Stimulated activated CD4-positive, alpha-beta T cell treated with anti-CD3 and anti-CD28 coated beads, TNF-alpha, amount 100 ng/mL, for 24 hours (primary cell): ENCODE results near the gene ENO2.
A peak's percentile ranks its signal among the peaks of the same experiment; 100 is the strongest.

Experiments used
- DNase-seq, 3 experiments: peaks; one replicate each; pipeline ENCODE4 v3.0.0-alpha.2; 2020; ENCODE audit warnings: low read depth in 3 of 3

ENO2 gene

GRCh38 chr12:6912164-6912935 is 2.0 kb upstream of the ENO2 start:
- no peak for DNase-seq

- DNase-seq: peak in 1 of 3 experiments; percentile 47
Observed at GRCh38 chr12:6914947-6915788, 788 bp downstream of the ENO2 start.

- DNase-seq: no peak
Observed at GRCh38 chr12:6915789-6916285, 1.5 kb downstream of the ENO2 start.

DNA sequence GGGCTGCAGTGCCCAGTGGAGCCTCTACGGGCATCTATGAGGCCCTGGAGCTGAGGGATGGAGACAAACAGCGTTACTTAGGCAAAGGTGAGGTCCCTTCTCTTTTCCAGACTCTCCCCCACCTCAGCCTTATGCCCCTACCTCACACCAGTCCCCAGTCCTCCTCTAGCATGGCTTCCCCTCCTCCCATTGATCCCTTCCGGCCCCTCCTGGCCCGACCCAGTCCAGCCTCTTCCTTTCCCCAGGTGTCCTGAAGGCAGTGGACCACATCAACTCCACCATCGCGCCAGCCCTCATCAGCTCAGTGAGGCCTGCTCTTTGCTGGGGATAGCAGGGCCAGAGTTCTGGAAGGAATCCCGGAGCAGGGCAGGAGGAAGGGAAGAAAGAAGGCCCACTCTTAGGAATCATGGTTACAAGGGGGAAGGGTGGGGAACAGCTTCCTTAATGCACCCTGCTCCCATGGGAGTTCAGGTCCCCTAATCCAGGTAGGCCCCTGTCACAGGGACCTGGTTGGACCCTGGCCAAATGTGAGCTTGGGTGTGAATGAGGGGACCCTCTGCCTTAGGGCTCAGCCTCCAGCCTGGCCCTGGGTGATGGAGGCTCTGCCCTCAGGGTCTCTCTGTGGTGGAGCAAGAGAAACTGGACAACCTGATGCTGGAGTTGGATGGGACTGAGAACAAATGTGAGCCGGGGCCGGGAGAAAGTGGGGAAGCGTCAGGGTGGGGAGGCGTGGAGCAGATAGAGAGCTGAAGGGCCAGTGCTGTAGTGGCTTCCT is 2.2 kb downstream of the ENO2 start:
- no peak for DNase-seq

DNA sequence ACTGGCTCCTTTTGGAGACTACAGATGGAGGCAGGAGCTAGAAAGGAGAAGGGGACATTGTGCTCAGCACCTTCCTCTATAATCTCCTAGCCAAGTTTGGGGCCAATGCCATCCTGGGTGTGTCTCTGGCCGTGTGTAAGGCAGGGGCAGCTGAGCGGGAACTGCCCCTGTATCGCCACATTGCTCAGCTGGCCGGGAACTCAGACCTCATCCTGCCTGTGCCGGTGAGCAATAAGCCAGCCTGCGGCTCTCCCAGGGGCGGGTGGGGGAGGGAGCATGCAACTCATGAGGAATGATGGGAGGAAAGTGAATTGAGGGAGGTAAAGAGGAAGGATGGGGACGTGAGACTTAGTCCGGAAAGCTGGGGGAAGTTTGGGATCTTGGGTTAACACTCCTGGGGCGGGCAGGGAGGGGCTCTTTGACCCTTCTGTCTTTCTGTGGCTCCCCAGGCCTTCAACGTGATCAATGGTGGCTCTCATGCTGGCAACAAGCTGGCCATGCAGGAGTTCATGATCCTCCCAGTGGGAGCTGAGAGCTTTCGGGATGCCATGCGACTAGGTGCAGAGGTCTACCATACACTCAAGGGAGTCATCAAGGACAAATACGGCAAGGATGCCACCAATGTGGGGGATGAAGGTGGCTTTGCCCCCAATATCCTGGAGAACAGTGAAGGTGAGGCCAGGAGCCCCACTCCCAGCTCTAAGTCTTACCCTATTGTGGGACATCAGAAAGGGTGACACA is 3.3 kb downstream of the ENO2 start:
- DNase-seq: no peak

DNA sequence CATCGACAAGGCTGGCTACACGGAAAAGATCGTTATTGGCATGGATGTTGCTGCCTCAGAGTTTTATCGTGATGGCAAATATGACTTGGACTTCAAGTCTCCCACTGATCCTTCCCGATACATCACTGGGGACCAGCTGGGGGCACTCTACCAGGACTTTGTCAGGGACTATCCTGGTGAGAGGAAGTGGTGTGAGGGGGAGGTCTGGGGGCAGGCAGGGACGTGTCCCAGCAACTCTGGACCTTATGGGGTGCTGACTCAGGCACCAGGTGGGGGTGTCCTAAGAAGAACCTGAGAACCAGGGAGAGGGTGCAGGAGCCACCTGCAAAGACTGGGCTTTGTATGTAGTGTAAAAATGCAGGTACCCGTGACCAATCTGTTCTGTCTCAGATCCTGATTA is 5.2 kb downstream of the ENO2 start:
- DNase-seq: no peak

DNA sequence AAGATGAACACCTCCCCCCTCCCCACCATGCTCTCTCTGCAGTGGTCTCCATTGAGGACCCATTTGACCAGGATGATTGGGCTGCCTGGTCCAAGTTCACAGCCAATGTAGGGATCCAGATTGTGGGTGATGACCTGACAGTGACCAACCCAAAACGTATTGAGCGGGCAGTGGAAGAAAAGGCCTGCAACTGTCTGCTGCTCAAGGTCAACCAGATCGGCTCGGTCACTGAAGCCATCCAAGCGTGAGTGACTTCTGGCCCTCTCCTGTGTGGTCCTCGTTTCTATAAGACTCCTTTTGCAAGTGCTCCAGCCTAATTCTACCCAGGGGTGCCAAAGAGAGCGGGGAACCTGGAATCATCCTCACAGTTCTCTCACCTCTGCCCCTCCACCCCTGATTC is 7.2 kb downstream of the ENO2 start:
- no peak for DNase-seq

DNA sequence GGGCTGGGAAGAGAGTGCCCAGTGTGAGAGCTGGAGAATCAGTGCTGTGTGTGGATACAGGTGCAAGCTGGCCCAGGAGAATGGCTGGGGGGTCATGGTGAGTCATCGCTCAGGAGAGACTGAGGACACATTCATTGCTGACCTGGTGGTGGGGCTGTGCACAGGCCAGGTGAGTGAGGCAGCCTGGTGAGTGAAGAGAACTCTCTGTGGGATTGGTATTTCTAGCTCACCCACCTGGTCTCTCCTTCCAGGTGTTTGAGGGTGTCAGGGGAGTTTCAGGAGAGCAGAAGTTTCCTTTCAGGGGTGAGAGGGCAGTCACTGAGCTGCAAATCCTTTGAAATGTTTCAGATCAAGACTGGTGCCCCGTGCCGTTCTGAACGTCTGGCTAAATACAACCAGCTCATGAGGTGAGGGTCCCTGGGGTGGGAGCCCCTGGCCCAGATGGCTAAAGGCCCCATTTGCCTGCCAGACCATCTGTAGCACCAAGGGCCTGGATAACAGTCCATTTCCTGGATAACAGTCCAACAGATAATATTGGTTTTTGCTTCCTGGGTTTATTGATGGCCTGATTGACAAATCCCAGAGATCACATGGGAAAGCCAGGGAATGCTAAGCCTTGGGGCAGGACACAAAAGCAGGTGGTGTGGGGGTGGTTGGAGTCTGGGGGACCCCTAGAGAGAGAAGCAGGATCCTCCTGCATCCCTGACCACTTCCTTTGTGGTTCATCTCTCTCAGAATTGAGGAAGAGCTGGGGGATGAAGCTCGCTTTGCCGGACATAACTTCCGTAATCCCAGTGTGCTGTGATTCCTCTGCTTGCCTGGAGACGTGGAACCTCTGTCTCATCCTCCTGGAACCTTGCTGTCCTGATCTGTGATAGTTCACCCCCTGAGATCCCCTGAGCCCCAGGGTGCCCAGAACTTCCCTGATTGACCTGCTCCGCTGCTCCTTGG is 7.9 kb downstream of the ENO2 start:
- DNase-seq: no peak

GRCh38 chr12:6923003-6923732 is 8.8 kb downstream of the ENO2 start:
- no peak for DNase-seq

GRCh38 chr12:6923851-6924250 is 9.5 kb downstream of the ENO2 start:
- DNase-seq: no peak

DNA sequence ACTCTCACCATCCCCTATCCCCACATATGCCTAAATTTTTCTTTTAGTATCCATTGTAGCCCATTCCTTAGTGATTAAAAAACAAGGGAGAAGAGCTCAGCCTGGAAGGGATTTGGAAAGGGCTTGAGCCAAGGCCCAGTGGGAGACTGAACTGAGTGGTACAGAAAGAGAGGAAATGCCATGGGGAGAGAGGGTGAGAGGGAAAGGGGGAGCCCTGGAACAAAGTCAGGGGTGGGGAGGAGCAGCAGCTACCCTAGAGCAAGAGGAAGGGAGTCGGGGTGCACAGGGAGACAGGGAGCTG is 10.8 kb downstream of the ENO2 start:
- no peak for DNase-seq

DNA sequence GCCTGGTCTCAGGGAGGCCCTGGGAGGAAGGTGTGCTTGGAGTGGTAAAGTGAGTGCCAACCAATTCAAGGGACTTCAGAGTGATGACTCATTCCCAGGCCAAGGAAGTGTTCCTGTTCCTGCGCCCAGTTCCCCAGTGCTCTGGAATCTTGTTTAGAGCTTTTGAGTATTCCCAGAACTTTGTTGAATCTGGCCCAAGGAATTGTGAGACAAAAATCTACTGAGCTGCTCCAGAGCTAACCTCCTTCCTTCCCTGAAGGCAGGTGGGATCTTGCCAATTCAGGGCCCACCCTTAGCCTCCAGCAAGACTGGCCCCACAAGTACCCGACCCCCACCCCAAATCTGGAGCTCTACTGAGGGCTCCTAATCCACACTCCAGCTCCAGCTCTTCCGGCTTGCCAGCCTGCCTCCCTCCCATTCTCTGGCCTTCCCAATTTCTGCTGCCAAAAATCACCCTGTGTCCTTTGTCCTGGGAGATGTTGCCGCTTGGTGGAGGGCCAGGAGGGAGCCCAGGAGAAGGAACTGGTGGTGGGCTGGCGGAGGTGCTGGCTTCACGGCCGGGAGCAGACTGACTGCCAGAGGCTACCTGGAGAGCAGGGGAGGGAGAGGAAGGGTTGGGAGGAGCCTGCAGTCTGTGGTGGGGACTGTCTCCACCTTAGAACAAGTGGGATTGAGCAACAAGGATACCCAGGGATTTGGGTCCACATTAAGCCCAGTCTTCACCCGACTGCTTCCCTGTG is 11.3 kb downstream of the ENO2 start:
- no peak for DNase-seq

GRCh38 chr12:6927379-6928021 is 13.1 kb downstream of the ENO2 start, which contains the start of gene ATN1:
Gene ATN1, plus strand, starts transcription at chr12:6927959. Its CDS starts 6,043 bp downstream, at chr12:6934002.
- no peak for DNase-seq

DNA sequence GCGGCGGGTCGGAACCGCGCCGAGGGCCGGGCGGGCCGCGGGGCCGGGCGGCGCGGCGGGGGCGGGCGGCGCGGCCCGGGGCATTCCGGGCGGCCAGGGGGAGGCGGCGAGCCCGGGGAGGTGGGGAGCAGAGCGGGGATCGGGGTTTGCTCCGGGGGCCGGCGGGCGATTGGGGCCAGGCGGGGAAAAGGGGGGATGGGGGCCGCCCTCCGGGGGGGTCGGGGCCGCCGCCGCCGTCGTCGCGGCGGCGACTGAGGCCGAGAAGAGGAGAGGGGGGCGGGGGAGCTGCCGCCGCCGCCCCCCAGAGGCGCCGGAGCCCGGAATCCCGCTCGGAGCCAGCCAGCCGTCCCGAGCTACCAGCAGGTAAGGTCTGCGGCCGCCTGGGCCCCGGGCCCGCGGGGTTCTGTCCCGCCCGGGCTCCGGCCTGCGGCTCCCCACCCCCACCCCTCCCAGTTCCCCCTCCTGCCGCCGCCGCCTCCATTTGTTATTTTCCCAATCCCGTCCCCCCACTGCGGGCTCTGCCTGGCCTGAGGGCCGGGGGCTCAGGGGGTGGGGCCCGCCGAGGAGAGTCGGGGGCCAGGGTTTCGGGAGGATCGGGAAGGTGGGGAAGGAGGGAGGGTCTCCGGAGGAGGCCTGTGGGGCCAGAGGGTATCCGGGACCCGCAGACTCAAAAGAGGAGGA is 13.8 kb downstream of the ENO2 start:
- DNase-seq: no peak

DNA sequence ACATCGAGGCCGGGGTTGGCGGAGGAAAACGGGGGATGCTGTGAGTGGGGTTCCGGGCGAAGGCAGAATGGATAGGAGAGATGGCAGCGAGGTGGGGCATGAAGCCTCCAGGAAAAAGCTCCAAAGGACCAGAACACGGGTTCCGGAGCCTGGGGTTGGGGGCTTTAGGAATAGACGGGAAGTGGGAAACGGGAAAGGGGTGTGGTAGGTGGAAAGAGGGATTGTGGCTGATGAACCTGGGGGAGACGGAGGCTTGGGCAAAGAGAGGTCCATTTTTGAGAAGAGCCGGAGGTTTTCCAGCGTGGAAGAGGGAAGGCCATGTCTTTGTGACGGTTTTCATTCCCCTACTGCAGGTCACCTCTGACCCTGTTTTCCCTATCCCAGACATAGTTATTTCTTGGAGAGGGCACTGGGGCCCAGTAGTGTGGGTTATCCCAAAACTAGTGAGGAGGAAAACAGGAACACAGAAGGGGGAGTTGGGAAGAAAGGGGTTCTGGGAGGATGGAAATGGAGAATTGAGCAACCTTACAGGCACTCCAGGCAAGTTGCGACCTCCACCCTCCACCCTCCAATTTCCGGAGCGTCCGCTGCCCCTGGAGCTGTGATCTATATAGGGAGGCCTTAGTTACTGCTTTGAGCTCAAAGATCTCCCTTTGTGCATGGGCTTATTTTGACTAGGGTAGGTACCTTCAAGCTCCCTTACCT is 14.5 kb downstream of the ENO2 start:
- no peak for DNase-seq

DNA sequence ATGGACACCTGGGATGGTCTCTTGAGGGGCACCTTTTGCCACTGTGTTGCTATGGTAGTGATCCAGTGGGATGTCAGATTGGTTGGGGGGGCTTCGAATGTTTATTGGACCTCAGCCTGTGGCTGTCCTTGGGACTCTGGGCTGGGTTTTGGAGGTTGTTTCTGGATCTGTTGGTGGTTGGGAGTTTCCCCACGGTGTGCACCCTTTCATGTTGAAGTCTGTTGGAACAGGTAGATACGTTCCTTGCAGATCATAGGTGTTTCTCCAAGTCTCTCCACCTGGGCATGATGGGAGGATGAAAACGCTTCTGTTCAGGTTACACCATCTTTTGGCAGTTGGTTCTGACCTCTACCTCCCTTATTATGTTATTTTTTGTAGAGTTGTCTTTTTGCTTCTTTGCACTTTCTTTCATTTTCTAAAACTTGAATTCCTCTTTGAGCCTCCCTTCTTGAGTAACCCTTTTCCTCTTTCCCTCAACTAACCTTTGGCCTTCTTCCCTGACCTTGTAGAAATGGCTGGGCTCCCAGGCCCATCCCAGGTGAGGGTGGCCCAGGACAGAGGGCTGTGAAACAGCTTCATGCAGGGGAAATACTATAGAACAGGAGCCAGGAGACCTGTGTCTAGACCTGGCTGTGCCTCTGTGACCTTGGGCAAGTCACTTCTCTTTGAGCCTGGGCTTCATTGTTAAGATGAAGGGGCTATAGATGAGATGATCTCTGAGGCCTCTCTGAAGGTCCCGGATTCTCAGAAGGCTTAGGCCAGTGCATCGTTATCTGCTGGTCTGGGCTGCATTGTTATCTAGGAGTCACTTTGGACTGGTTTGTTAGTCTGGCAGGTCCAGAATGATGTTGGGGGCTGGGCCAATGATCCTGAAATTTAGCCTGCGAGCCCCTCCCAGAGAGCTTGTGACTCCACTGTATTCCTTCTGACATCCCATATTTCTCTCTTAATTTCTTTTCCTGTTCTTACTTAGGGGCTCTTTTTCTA is 15.4 kb downstream of the ENO2 start:
- DNase-seq: no peak
